Liver (tissue), 3 donors: Measurements from ENCODE around the gene IL36G.

ENCODE experiments used
- CTCF ChIP-seq: fragments of 150-350 bp; IDR thresholded peaks from 2 replicates; pipeline ENCODE4 v1.5.1; 2017; ENCODE audit warnings: improper control_type of control experiment, low read depth, low read length; ENCODE audit not compliant: missing input control
- EGR1 ChIP-seq, 2 donors: IDR thresholded peaks; 2 replicates each; pipeline ENCODE4 v1.6.1; 2016 to 2018; ENCODE audit warnings: antibody characterized with exemption in 2 of 2, low read depth in 2 of 2
- GABPA ChIP-seq, 2 donors: IDR thresholded peaks in 1 of 2; conservative IDR thresholded peaks in 1 of 2; 2 replicates each; pipeline ENCODE4 v1.6.1; 2016; ENCODE audit warnings: antibody characterized with exemption in 2 of 2, mild to moderate bottlenecking in 1 of 2, moderate library complexity in 1 of 2
- HNF4A ChIP-seq, 2 donors: conservative IDR thresholded peaks; 2 replicates each; pipeline ENCODE4 v1.6.1; 2016; ENCODE audit warnings: antibody characterized with exemption in 2 of 2, mild to moderate bottlenecking in 2 of 2
- JUND ChIP-seq, 2 donors: IDR thresholded peaks; 2 replicates each; pipeline ENCODE4 v1.6.1; 2016; ENCODE audit warnings: antibody characterized with exemption in 2 of 2
- RAD21 ChIP-seq, 2 donors: IDR thresholded peaks; 2 replicates each; pipeline ENCODE4 v1.6.1; 2016; ENCODE audit warnings: antibody characterized with exemption in 2 of 2, mild to moderate bottlenecking in 2 of 2
- REST ChIP-seq: IDR thresholded peaks from 2 replicates; pipeline ENCODE4 v1.6.1; 2016; ENCODE audit warnings: antibody characterized with exemption, mild to moderate bottlenecking
- RXRA ChIP-seq, 2 donors: IDR thresholded peaks; 2 replicates each; pipeline ENCODE4 v1.6.1; 2017 to 2018; ENCODE audit warnings: antibody characterized with exemption in 2 of 2, mild to moderate bottlenecking in 1 of 2
- SP1 ChIP-seq: IDR thresholded peaks from 2 replicates; pipeline ENCODE4 v1.6.1; 2018; ENCODE audit warnings: antibody characterized with exemption, mild to moderate bottlenecking
- TAF1 ChIP-seq: conservative IDR thresholded peaks from 2 replicates; pipeline ENCODE4 v1.6.1; 2016; ENCODE audit warnings: antibody characterized with exemption, mild to moderate bottlenecking
- YY1 ChIP-seq: IDR thresholded peaks from 2 replicates; pipeline ENCODE4 v1.6.1; 2016; ENCODE audit warnings: antibody characterized with exemption, mild to moderate bottlenecking
- ZBTB33 ChIP-seq: IDR thresholded peaks from 2 replicates; pipeline ENCODE4 v1.6.1; 2016; ENCODE audit warnings: antibody characterized with exemption
- TF ChIP-seq, protein P1 (sequence below): IDR thresholded peaks from 2 replicates; pipeline ENCODE4 v1.6.1; 2016; ENCODE audit warnings: antibody characterized with exemption
- TF ChIP-seq, protein P2 (sequence below): IDR thresholded peaks from 2 replicates; pipeline ENCODE4 v1.6.1; 2016; ENCODE audit warnings: antibody characterized with exemption
- donor health status: healthy.
- donor health status: healthy.

DNA sequence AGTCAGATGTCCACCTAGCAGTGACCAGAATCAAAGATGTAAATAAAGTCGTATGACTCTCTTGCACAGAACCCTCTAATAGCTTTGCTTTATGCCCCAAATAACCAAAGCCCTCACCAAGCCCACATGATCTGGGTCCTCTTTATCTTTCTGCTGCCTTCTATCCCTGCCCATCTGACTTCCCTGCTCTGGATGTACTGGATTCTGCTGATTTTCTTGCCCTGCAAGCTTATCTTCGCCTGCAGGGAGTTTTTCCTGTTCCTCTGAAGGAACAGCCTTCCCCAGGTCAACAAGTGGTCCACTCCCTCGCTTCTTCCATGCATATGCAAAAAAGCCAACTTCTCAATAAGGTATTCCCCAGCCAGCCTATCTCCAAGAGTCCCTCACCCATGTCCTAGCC, 56.2 kb downstream of the IL36G start:
- no peak for TF ChIP-seq REST
- TF ChIP-seq, protein P1, sequence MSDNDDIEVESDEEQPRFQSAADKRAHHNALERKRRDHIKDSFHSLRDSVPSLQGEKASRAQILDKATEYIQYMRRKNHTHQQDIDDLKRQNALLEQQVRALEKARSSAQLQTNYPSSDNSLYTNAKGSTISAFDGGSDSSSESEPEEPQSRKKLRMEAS = no peak
- TF ChIP-seq RAD21 (IDR thresholded peaks at IDR 0.05) = no peak
- TF ChIP-seq CTCF = no peak
- no peak for TF ChIP-seq TAF1
- no peak for TF ChIP-seq ZBTB33
- TF ChIP-seq GABPA (IDR thresholded peaks at IDR 0.05 in 1 of 2, conservative IDR thresholded peaks at IDR 0.05 in 1 of 2) = no peak
- no peak for TF ChIP-seq HNF4A (conservative IDR thresholded peaks at IDR 0.05)
- TF ChIP-seq, protein P2, sequence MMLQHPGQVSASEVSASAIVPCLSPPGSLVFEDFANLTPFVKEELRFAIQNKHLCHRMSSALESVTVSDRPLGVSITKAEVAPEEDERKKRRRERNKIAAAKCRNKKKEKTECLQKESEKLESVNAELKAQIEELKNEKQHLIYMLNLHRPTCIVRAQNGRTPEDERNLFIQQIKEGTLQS = no peak
- no peak for TF ChIP-seq YY1
- TF ChIP-seq EGR1 (IDR thresholded peaks at IDR 0.05; ENCODE audit: low read depth in 2 of 2) = no peak
- no peak for TF ChIP-seq RXRA (IDR thresholded peaks at IDR 0.05)
- TF ChIP-seq JUND (IDR thresholded peaks at IDR 0.05) = no peak
- no peak for TF ChIP-seq SP1
